ELF-1 (cell line): ENCODE measurements around the gene BMP6.
"Not testable (repeated sequence)": the region's sequence is repeated elsewhere in the genome, so short reads cannot be mapped to it uniquely, and the experiment has no call there.

Source experiments
- DNase-seq: peaks from one replicate; pipeline ENCODE4 v3.0.0-alpha.2; 2016; ENCODE audit warnings: low read depth, low spot score

Gene BMP6

DNA sequence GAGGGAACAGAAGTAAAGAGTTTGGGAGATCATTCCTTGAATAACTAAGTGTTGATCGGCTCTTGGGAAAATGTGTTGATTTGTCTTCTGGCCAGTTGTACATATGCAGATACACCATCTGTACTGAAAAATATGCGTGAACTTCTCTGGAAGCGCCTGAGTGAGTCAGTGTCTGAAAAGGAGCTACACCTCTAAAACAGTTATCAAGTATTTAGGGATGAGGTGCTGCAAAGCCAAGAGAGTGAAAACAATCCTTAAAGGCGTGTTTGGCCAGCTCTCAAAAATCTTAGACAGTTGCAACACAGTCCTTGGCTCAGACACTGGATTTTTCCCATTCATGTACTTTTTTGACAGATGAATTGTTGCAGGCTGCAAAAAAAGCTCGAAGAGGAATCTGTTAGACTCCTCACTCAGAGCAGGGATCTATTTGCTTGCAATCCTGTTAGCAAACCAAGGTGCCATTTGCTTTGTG lies 61.3 kb downstream of the BMP6 start:
- DNase-seq = no peak

- no peak for DNase-seq
Measured at GRCh38 chr6:7787731-7788130, 61.8 kb downstream of the BMP6 start.

GRCh38 chr6:7794509-7794908 lies 68.6 kb downstream of the BMP6 start:
- DNase-seq = no peak

DNA sequence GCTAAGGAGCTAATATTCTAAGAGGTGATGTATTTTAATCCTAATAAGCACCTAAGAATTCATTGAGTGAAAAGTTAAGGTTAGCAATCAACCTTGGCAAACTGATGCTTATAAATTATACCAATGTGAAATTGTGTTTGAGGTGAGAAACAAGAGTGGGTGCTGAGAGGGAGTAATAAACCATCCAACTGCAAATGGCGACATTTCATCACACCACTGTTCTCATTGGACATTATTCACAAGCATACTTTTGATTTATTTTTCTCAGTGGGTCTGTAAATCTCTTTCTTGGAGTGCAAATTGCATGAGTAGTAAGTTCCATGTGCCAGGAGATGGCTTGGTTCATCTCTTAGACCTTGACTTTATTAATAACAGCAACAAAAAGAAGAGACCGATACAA lies 71.5 kb downstream of the BMP6 start:
- DNase-seq = no peak

- DNase-seq = no peak
Measured at GRCh38 chr6:7798751-7799150, 72.9 kb downstream of the BMP6 start.

DNA sequence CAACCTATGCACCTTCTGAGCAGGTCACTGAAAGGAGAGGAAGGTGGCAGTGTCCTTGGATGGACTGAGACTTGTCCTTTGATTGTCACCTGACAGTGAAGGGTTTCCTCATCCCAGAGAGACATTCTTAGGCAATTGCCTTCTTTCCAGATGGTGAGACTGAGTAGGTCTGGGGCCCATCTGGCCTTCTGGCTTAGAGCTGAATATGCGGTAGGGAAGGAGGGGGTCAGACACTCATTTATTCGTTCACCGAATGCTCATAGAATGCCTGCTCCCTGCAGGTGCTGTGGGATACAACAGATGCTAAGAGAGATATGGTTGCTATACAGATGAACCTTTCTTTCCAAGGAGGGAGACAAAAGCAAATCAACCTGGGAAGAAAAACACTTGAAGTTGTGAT lies 76.8 kb downstream of the BMP6 start:
- no peak for DNase-seq

DNA sequence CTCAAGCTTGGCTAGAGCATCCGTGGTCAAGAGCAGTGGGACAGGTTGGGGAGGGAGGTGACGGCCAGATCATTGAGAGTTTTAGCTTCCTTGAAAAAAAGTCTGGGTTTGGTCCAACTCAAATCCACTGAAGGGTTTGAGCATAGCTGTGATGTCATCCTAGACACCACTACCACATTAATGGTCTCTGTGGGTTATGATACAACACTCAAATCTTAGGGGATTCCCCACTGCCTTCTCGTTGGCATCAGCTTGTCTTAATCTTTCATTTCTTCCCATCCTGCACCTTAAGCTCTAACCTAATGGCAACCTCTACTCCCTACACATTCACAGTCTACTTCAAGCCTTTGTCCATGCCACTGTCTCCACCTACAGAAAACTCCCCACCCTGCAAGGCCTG lies 77.3 kb downstream of the BMP6 start:
- DNase-seq = no peak

- DNase-seq = no peak
Measured at GRCh38 chr6:7805078-7805849, 79.4 kb downstream of the BMP6 start.

DNA sequence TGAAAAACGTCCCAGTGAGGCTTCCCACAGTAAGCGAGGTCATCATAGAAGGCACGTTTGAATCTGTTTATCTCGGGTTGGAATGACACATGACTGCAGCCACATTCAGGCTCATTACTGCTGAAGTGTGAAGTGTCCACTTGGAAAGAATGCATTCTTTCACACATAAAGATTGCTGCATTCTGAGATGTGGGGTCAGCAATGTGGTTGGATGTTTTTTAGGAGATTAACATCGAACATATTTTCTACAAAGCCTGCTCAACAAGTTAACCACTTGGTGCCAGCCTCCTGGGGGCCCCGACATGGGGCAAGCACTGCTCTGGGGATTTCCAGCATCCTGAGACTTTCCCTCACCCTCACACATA lies 79.9 kb downstream of the BMP6 start:
- no peak for DNase-seq

- no peak for DNase-seq
Measured at GRCh38 chr6:7806711-7807110, 80.8 kb downstream of the BMP6 start.

DNA sequence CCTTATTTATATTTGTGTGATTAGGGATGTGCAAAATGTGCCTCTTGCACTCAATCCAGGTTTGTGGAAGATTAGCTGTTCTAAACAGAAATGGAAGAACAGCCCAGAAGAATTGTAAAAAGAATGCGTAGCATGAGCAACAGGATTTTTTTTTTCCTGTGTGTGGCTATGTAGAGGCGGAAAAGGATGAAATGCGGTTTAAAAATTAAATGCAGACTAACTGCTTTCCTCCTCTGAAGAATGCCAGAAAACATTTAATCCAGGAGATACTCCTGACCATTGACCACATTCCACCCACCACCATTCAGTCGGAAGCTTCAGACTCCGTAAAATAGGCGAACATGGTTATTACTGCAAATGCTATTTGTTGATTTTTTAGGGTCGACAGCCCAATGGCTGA lies 83.4 kb downstream of the BMP6 start:
- no peak for DNase-seq

GRCh38 chr6:7811441-7811840 lies 85.5 kb downstream of the BMP6 start:
- DNase-seq = no peak

- no peak for DNase-seq
Measured at GRCh38 chr6:7812623-7813022, 86.7 kb downstream of the BMP6 start.

DNA sequence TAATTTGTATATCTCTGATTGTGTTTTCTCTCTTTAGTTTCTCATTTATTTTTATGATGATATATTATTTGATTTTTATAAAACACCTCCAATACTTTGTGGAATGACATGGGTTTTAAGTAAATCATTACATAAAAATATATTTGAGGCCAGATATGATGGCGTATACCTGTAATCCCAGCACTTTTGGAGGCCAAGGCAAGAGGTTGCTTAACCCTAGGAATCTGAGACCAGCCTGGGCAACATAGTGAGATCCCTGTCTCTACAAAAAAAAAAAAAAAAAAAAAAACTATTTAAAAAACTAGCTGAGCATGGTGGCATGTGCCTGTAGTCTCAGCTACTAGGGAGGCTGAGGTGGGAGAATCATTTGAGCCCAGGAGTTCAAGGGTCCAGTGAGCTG lies 87.3 kb downstream of the BMP6 start:
- no peak for DNase-seq

DNA sequence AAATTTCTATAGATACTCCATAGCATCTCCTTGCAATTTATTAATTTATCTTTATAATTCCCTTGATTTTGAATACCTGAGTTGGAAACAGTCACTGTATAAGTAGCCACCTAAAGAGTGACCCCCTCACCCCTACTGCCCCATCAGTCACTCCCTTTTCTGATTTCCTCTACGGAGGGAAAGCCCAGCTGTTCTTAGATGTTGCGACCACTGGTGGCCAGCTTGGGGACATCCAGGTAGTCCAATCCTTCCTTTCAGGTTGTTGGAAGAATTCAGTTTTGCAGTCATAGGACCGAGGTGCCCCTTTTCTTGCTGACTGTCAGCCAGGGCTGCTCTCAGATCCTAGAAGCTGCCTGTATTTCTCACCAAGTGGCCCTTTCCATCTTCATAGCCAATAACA lies 87.8 kb downstream of the BMP6 start:
- DNase-seq = peak; percentile 45

DNA sequence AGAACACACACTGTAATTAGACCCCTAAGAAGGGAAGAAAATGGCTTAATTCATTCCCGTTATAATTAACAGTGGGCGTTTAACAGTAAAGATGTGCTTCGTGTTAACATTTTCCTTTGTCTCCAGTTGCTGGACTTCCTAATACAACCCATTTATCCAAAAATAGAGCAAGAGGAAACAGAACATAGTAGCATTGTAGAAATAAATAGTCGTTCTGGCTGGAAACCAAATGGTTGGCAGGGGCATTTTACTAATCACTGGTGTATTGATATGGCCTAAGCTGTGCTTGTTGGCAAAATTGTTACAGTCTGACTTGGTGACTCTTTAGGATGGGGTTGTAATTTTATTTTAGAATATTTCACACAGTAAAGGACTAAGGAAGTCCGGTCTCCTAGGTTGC lies 89.8 kb downstream of the BMP6 start:
- DNase-seq = no peak

DNA sequence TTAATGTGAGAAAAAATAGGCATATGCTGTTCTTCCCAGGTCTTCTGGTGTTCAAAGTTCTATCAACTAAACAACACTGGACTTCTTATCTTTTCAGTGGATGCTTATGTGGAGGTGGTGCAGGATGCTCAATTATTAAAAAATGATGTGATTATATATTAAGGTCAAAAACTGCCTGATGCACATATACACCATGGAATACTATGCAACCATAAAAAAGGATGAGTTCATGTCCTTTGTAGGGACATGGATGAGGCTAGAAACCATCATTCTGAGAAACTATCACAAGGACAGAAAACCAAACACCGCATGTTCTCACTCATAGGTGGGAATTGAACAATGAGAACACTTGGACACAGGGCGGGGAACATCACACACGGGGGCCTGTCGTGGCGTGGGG lies 91.3 kb downstream of the BMP6 start:
- not testable (repeated sequence) for DNase-seq

DNA sequence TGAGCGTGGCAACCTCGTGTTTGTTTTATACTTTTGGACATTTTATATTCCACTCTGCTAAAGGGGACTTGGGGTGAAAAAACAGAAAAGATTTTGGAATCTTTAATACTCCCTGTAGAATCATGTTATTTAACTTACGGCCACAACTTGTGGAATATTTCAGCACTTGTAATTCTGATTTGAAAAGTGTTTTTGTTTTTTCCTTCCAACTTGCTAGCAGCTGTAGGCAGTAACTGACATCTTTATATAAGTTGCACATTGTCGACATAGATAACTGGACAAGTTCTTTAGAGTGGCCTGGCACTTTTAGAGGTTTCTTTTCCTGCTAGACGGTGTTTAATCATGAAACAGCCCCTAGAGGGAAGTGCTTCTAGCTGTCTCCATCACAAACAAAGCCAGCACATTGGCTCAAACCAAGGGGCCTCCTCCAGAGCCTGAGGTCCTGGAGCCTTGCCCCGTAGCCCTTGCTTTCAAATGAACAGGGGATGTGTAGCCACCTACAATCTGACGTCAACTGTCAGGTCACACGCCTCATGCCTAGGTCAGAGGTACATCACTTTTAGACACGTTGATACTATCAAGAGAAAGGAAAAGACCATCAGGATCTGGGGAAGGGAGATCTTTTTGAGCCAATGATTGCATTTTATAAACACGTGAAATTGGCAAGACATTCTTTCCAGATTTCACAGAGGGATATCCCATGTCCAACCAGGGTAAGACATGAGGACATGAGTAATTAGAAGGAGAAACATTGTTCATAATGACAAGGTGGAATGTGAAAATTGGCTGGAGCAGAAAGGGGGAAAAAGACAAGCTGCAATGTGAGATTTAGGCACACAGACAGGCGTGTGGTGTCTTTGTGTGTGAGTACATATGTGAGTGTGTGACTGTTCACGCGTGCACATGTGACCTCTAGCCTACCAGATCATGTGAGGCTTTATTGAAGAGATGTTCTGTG lies 92.6 kb downstream of the BMP6 start:
- no peak for DNase-seq

- no peak for DNase-seq
Measured at GRCh38 chr6:7819431-7820015, 93.6 kb downstream of the BMP6 start.

DNA sequence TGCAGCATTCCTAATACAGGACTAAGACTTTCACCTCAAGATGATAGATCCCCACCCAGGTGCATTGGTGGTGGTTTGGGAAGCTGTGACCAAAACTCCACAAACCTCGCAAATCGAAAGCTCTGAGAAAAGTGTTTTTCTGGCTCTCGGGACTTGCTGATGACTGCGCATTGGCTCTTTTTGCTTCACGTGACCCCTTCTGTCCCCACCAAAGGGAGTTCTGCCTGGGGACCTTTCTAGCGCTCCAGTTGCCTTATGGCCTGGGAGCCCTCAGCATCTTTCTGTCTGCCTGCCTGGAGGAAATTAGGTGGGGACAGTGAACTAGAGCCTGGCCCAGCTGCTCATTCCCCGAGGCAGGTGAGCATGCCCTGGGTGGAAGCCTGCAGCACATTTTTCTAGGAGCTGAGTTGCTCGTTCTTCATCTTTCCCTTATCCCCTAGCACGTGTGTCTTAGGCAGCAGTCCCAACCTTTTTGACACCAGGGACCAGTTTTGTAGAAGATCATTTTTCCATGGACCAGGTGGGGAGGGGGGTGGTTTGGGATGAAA lies 94.5 kb downstream of the BMP6 start:
- no peak for DNase-seq

GRCh38 chr6:7821426-7821825 lies 95.5 kb downstream of the BMP6 start:
- no peak for DNase-seq

DNA sequence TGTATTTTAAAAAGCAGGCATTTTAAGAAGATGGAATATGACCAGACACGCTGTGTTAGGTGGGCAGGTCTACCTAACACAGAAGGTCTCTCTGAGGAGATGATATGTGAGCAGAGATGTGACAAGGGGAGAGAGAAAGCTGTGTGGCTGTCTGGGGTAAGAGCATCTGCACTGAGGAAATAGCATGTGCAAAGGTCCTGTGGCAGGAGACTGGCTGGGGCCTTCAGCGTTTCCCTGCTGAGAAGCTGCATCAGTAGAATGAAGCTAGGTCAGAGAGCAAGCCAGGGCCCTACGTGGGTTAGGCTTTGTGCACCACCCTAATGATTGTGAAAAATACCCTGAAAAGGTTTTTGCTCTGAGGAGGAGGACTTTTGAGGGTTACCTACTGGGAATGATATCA lies 97.7 kb downstream of the BMP6 start:
- no peak for DNase-seq
